ENCODE results near the gene MICU2.

The MICU2 gene

GRCh38 chr13:21636656-21637055, 32.7 kb upstream of the MICU2 start:
- in situ Hi-C loops (cut with HindIII; ENCODE audit: low pct_ligation_motif_present, low sequenced_read_pairs): no loop called here
- Histone ChIP-seq H3K4me3 (ENCODE audit: low read depth, low read length) (no peak overlapping the region), H3K36me3 (replicated peaks) (no peaks in the 10 kb centered on the region), H3K27me3 (replicated peaks) (no peaks in the 10 kb centered on the region), H3K27ac (no peak overlapping the region)
- TF ChIP-seq, protein P1, sequence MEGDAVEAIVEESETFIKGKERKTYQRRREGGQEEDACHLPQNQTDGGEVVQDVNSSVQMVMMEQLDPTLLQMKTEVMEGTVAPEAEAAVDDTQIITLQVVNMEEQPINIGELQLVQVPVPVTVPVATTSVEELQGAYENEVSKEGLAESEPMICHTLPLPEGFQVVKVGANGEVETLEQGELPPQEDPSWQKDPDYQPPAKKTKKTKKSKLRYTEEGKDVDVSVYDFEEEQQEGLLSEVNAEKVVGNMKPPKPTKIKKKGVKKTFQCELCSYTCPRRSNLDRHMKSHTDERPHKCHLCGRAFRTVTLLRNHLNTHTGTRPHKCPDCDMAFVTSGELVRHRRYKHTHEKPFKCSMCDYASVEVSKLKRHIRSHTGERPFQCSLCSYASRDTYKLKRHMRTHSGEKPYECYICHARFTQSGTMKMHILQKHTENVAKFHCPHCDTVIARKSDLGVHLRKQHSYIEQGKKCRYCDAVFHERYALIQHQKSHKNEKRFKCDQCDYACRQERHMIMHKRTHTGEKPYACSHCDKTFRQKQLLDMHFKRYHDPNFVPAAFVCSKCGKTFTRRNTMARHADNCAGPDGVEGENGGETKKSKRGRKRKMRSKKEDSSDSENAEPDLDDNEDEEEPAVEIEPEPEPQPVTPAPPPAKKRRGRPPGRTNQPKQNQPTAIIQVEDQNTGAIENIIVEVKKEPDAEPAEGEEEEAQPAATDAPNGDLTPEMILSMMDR (IDR thresholded peaks at IDR 0.05; ENCODE audit: low read depth, low read length, missing control alignments): no peak
- no peak for DNase-seq

DNA sequence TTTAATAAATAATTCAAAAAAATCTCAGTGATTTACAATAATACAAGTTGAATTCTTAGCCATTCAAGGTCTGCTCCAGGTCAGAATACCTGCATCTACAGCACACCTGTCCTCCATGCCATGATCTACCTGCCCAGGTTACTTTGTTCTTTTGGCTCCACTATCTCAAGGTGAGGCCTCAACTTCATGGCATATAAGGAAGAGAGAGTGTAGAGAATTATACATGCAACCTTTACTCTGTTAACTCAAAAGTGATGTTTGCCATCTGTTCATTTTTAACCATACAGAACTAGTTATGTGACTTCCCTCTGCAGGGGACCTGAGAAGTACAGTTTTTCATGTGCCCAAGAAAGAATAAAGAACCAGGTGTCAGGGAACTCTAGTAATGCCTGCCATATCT, 28.2 kb upstream of the MICU2 start:
- TF ChIP-seq, protein P1 (IDR thresholded peaks at IDR 0.05; ENCODE audit: low read depth, low read length, missing control alignments): no peak
- Histone ChIP-seq H3K27me3 (replicated peaks) (no peaks in the 10 kb centered on the region), H3K27ac (no peak overlapping the region), H3K4me3 (ENCODE audit: low read depth, low read length) (no peak overlapping the region), H3K36me3 (replicated peaks) (no peaks in the 10 kb centered on the region)
- DNase-seq: no peak
- in situ Hi-C loops (cut with HindIII; ENCODE audit: low pct_ligation_motif_present, low sequenced_read_pairs): no loop called here

GRCh38 chr13:21625366-21625765, 21.4 kb upstream of the MICU2 start:
- in situ Hi-C loops (cut with HindIII; ENCODE audit: low pct_ligation_motif_present, low sequenced_read_pairs): no loop called here
- H3K27me3 ChIP-seq (replicated peaks): no peaks in the 10 kb centered on the region
- H3K4me3 ChIP-seq (ENCODE audit: low read depth, low read length): no peak overlapping the region
- H3K36me3 ChIP-seq (replicated peaks): no peaks in the 10 kb centered on the region
- TF ChIP-seq, protein P1 (IDR thresholded peaks at IDR 0.05; ENCODE audit: low read depth, low read length, missing control alignments): peak; percentile 56
- DNase-seq: peak; percentile 18
- H3K27ac ChIP-seq: no peak overlapping the region

DNA sequence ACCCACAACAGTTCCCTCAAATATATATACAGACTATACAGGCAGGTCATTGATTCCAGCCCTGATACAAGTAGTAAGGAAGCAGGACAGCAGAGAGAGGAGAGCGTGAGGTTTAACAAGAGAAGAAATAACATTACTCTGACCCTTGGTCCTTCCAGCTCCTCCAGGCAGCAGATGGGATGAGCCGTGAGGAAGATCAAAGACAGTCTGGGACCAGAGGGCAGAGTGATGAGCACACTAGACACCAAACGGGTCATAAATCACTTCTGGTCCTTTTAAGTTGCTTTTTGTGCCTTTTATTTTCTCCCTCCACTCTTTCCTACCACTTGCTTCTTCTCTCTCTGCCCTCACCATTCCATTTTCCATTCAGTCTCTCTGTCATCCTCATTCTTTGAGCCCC, 16.9 kb upstream of the MICU2 start:
- no peaks in the 10 kb centered on the region for H3K27me3 ChIP-seq (replicated peaks)
- no peak for DNase-seq
- TF ChIP-seq, protein P1 (IDR thresholded peaks at IDR 0.05; ENCODE audit: low read depth, low read length, missing control alignments): no peak
- H3K27ac ChIP-seq: no peak overlapping the region
- in situ Hi-C loops (cut with HindIII; ENCODE audit: low pct_ligation_motif_present, low sequenced_read_pairs): no loop called here
- H3K4me3 ChIP-seq (ENCODE audit: low read depth, low read length): no peak overlapping the region
- H3K36me3 ChIP-seq (replicated peaks): no peaks in the 10 kb centered on the region

- no peak overlapping the region for H3K27ac ChIP-seq
- no peaks in the 10 kb centered on the region for H3K36me3 ChIP-seq (replicated peaks)
- H3K27me3 ChIP-seq (replicated peaks): no peaks in the 10 kb centered on the region
- in situ Hi-C loops (cut with HindIII; ENCODE audit: low pct_ligation_motif_present, low sequenced_read_pairs): no loop called here
- H3K4me3 ChIP-seq (ENCODE audit: low read depth, low read length): no peak overlapping the region
- no peak for DNase-seq
- TF ChIP-seq, protein P1 (IDR thresholded peaks at IDR 0.05; ENCODE audit: low read depth, low read length, missing control alignments): no peak
Measured at GRCh38 chr13:21619633-21620220, 15.8 kb upstream of the MICU2 start.

DNA sequence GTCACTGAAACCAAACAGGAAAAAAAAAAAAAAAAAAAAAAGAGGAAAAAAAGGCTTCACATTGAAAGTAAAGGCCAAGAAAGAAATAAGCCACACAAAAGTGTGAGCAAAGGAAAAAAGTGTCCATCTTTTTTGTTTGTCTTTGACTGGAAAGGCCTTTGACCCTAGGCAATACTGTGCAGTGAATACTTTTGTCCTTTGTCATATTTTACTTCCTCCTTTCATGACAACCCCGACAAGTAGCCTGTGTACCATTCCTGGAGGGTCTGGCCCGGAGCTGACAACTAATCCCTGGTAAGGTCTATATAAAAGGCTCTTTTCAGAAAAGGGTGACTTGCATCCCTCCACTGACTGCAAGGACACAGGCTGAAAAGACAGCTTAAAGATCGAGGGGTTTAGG, 12.9 kb upstream of the MICU2 start:
- no peak overlapping the region for H3K4me3 ChIP-seq (ENCODE audit: low read depth, low read length)
- TF ChIP-seq, protein P1 (IDR thresholded peaks at IDR 0.05; ENCODE audit: low read depth, low read length, missing control alignments): no peak
- H3K36me3 ChIP-seq (replicated peaks): no peaks in the 10 kb centered on the region
- in situ Hi-C loops (cut with HindIII; ENCODE audit: low pct_ligation_motif_present, low sequenced_read_pairs): no loop called here
- no peaks in the 10 kb centered on the region for H3K27me3 ChIP-seq (replicated peaks)
- no peak overlapping the region for H3K27ac ChIP-seq
- no peak for DNase-seq

Measured in brain microvascular endothelial cell (primary cell).